GM19467 (cell line): ENCODE measurements around the gene BCL3.
"Not testable (repeated sequence)": the region's sequence is repeated elsewhere in the genome, so short reads cannot be mapped to it uniquely, and the experiment has no call there.

ENCODE experiments used
- ATAC-seq: cut with Tn5 transposase; IDR thresholded peaks from one replicate; pipeline ENCODE4 v1.9.1; 2021; ENCODE audit warnings: mild to moderate bottlenecking, moderate library complexity; ENCODE audit not compliant: unreplicated experiment

The BCL3 gene

GRCh38 chr19:44720945-44721344 is 27.6 kb upstream of the BCL3 start:
- no peak for ATAC-seq

- not testable (repeated sequence) for ATAC-seq
These were observed 27.1 kb upstream of the BCL3 start for GRCh38 chr19:44721369-44721768.

- no peak for ATAC-seq
These were observed 26.1 kb upstream of the BCL3 start for GRCh38 chr19:44722131-44723121.

- no peak for ATAC-seq
These were observed 25.1 kb upstream of the BCL3 start for GRCh38 chr19:44723299-44723951.

DNA sequence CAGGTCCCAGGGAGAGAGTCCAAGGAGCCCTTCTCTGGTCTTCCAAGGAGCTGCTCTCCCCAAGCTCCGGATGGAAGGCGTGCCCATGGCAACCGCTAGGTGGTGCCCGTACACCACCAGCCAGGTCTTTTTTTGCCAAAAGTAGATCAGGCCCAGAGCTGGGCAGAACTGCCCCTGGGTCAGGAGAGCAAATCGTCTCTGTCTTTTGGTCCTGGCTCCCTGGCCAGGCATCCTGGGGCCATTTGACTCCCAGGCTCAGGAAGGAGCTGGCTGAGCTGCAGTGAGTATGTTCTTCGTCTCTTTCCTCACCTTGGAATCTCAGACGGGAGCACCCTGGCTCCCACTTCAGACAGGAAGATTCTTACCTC is 24.6 kb upstream of the BCL3 start:
- no peak for ATAC-seq

- ATAC-seq, result no peak
These were observed 23.3 kb upstream of the BCL3 start for GRCh38 chr19:44725251-44725650.

DNA sequence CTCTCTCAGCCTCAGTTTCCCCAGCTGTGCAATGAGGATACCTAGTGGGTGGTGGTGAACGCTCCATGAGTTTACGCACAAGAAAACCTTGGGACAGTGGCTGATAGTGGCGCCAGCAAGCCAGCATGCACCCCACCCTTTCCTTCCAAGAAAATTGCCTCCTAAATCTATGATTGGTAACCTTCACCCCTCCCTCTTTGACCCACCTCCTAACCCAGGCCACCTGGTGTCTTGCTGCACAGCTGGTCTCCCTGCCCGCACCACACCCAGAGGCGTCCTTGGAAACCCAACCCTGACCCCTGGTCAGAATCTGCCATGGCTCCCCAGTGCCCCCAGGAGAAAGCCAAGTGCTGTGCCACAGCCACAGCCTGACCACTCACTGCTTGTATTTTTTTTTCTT is 22.8 kb upstream of the BCL3 start:
- no peak for ATAC-seq

- no peak for ATAC-seq
These were observed 22.0 kb upstream of the BCL3 start for GRCh38 chr19:44726465-44726864.

DNA sequence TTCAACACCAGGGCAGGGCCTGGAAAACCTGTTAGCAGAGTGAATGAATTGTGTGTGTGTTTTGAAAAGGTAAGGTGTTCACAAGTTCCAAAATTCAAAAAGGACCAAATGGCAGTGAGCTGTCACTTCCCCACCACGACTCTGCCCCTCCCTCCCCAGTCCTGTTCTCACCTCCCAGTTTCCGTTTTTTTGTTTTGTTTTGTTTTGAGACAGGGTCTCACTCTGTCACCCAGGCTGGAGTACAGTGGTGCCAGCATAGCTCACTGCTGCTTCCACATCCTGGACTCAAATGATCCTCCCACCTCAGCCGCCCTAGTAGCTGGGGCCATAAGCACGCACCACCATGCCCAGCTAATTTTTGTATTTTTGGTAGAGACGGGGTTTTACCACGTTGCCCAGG is 20.3 kb upstream of the BCL3 start:
- no peak for ATAC-seq

GRCh38 chr19:44729516-44730033 is 18.9 kb upstream of the BCL3 start:
- ATAC-seq, result no peak

- no peak for ATAC-seq
These were observed 17.4 kb upstream of the BCL3 start for GRCh38 chr19:44731081-44731480.

DNA sequence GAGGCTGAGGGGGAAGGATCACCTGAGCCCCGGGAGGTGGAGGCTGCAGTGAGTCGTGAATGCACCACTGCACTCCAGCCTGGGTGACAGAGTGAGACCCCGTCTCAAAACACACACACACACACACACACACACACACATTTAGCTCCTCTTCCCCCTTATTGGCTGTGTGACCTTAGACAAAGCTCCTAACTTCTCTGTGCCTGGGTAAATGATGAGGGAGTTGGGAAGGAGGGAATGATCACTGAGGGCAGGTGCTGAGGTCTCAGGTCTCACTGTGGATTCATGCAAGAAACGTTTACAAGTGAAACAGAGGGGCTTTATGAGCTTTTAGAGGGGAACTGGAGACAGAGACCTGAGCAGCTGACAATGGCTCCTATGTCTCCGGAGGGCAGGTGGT is 16.9 kb upstream of the BCL3 start:
- ATAC-seq, result no peak

DNA sequence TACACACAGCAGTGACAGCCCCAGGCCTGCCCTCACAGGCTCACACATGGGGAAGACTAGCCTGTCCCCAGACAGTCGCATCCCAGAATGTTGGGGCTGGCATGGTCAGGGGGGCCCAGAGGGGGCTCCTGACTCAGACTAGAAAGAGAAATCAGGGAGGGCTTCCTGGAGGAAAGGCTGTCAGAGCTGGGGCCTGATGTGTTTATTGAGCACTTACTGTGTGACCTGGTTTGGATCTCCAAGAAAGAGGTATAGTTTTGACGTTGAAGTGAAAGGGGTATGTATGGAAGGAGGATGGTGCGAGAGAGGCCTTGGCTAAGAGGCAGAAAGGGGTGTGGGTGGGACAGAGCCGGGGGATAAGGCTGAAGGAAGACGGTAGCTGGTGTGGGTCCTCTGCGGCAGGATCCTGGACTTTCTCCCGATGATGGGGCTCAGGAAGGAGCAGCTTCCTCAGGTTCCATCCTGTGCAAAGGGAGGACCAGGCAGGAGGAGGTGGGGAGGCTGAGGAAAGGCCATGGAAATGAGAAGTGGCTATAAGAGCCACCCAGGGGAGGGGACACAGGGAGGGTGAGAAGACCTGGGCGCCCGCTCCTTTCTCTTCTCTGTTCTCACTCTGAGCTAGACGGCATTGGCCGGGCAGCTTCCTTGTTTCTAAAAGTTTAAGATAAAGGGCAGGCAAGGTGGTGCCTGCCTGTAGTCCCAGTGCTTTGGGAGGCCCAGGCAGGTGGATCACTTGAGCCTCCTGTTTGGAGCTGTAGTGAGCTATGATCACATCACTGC is 16.1 kb upstream of the BCL3 start:
- ATAC-seq, result no peak

DNA sequence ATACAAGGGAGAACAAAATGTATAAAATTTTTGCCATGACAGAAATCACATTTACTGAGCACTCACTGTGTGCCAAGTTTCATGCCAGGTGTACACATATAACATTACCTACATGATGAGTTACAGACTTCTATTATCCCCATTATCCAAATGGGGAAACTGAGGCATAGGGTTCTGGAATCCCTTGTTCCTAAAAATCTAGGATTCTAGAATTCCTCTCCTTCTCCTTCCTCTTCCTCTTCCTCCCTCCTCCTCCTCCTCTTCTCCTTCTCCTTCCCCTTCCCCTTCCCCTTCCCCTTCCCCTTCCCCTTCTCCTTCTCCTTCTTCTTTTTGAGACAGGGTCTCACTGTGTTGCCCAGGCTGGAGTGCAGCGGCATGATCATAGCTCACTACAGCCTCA is 14.2 kb upstream of the BCL3 start:
- ATAC-seq, result no peak

DNA sequence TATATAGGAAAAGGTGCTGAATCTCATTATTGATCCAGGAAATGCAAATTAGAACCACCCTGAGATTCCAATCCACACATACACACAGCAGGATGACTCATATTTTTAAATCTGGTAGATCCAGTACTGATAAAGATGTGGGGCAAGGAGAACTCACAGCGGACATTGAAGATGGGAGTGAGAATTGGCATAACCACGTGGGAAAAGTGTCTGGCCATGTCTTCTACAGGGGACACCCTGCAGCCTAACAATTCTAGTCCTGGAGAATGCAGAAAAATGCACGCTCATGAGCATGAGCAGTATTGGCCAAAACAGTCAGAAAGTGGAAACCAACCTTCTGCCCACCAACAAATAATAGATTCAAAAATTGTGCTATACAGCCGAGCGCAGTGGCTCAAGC is 13.5 kb upstream of the BCL3 start:
- ATAC-seq, result no peak

DNA sequence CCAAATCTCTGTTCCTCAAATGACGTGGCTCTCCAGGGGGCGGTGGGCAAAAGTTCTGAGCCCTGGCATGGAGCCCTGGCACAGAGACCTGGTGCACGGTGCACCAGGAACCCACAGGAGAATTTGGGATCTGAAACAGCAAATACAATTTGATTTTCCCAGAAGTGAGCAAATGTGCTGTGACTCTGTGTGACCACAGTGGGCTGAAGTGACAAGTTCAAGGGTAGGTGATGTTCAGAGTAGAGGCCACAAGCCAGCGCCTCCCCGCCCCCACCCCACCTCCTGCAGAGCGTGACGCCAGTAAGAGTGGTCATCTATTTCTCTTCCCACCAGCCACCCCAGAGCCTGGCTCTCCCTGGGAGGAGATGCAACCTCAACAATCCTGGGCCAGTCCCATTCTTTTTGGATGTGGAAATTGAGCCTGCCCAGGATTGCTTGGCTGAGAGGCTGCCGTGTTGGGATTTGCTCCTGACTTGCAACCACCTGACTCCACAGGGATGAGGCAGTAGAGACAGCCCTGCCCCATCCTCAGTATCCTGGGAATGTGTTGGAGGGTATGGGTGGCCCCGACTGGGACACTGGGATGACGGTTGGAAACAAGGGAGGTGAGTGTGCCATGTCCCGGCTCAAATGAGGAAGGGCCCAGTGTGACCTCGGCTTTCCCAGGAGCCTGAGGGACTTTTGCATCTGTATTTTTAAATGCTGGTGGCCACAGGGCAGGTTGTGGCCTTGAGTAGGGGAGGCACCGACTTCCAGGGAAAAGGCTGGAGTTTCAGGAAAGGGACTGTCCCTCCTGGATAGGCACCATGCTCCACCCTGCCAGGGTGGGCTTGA is 11.1 kb upstream of the BCL3 start:
- ATAC-seq, result no peak

GRCh38 chr19:44738136-44738535 is 10.4 kb upstream of the BCL3 start:
- no peak for ATAC-seq

DNA sequence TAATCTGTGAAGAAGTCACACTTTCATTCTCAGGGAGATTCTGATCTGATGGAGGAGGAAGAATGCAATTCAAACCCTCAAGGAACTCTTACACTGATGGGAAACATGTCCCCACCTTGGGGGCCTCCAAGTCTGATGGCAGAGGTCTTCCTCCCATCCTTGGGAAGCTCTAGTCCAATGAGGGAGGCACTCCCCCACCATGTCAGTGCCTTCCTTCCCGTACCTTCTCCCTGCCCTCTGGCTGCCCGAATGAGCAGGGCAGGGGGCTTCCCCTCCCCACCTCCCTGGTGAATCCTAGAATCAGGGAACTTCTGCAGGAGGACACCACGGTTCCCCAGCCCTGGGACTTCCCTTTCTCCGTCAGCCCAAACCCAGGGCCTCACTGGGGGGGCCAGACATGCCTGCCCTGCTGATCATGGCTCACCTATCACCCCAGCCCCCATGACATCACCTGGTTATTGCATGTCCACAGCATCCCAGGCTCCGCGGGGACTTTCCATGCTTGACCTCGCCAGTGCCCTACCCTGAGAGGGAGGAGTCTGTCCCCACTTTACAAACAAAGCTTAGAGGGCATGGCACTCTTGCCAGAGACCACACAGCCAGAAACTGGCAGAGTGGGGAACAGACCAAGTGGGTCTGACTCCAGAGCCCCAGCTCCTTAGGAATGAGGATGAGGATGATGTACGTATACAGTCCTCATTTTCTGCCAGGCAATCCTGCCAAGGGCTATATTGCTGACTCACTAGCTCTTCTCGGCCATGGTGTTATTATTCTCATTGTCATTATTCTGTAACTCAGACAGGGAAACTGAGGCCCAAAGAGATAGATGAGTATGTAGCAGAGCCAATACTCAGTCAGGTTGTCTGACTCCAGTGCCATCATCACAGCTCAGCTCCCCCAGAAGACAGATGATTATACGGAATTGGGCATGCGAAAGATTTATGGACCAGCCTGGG is 9.6 kb upstream of the BCL3 start:
- ATAC-seq, result no peak

GRCh38 chr19:44740351-44740824 is 8.1 kb upstream of the BCL3 start:
- ATAC-seq, result no peak
